Right atrium auricular region (tissue), 2 donors: ENCODE measurements around the gene MAN1B1. TPM values are rescaled to one million over a fixed set of nuclear protein-coding genes. Genes with fewer than 3 reads are reported as not detected.
"Not testable (repeated sequence)": the region's sequence is repeated elsewhere in the genome, so short reads cannot be mapped to it uniquely, and the experiment has no call there.

ENCODE experiments used
- DNase-seq: peaks from one replicate; pipeline ENCODE4 v3.0.0-alpha.2; 2019; ENCODE audit warnings: low spot score
- H3K27ac ChIP-seq, 2 donors: fragments of 200-600 bp; sonication (generic); 1 replicate in 1 of 2; 2 replicates in 1 of 2; pipeline ENCODE4 v1.5.1; 2016 to 2019
- H3K27me3 ChIP-seq, 2 donors: fragments of 200-600 bp; sonication (generic); one replicate each; pipeline versions ENCODE4 v1.5.1 to v1.6.0; 2017 to 2019
- H3K36me3 ChIP-seq: fragments of 200-600 bp; sonication (generic); one replicate; pipeline ENCODE4 v1.5.1; 2016
- H3K4me1 ChIP-seq, 2 donors: fragments of 200-600 bp; sonication (generic); one replicate each; pipeline versions ENCODE4 v1.5.1 to v1.6.0; 2017 to 2019
- H3K4me3 ChIP-seq, 2 donors: fragments of 200-600 bp; sonication (generic); 1 replicate in 1 of 2; 2 replicates in 1 of 2; pipeline ENCODE4 v1.5.1; 2017 to 2019; ENCODE audit warnings: mild to moderate bottlenecking in 1 of 2, moderate library complexity in 1 of 2
- H3K9me3 ChIP-seq, 2 donors: fragments of 200-600 bp; sonication (generic); one replicate each; pipeline ENCODE4 v1.5.1; 2019
- CTCF ChIP-seq, 2 donors: fragments of 200-600 bp; sonication (generic); IDR thresholded peaks; one replicate each; pipeline ENCODE4 v1.5.1; 2019; ENCODE audit warnings: antibody characterized with exemption in 2 of 2
- total RNA-seq, 2 donors: library from RNA; depleted of rRNA; stranded (reverse); fragments of >200 nt; gene quantifications; one replicate each; pipeline ENCODE4 v1.1.0, GENCODE V29; 2016

The MAN1B1 gene
- total RNA-seq, 2 donors from 2014 or later: 20.9 to 26.8 TPM

- Histone ChIP-seq H3K36me3 (peaks cover 6% of the 10 kb centered on the region), H3K4me1 (peaks cover 0 to 44% of the 10 kb centered on the region in 2 donors), H3K27ac (peak overlapping the region; percentile 82 to 97), H3K4me3 (no peak overlapping the region), H3K9me3 (no peaks in the 10 kb centered on the region), H3K27me3 (no peaks in the 10 kb centered on the region)
- DNase-seq: no peak
- no peak for TF ChIP-seq CTCF (IDR thresholded peaks at IDR 0.05)
Observed at GRCh38 chr9:137116728-137117127, 29.9 kb downstream of the MAN1B1 start.

GRCh38 chr9:137117269-137117731, 30.5 kb downstream of the MAN1B1 start:
- H3K9me3 ChIP-seq: no peaks in the 10 kb centered on the region
- H3K4me1 ChIP-seq: peaks cover 0 to 46% of the 10 kb centered on the region in 2 donors
- no peak overlapping the region for H3K4me3 ChIP-seq
- H3K27me3 ChIP-seq: no peaks in the 10 kb centered on the region
- peaks cover under 1% of the 10 kb centered on the region for H3K36me3 ChIP-seq
- no peak for TF ChIP-seq CTCF (IDR thresholded peaks at IDR 0.05)
- peak overlapping the region; percentile 82 to 97 for H3K27ac ChIP-seq
- no peak for DNase-seq

- H3K36me3 ChIP-seq, H3K27me3 ChIP-seq, H3K4me3 ChIP-seq, H3K9me3 ChIP-seq, DNase-seq: not testable (repeated sequence)
- Histone ChIP-seq H3K27ac (peak overlapping the region; percentile 82 to 97), H3K4me1 (peaks cover 0 to 45% of the 10 kb centered on the region in 2 donors)
Observed at GRCh38 chr9:137118092-137118603, 31.4 kb downstream of the MAN1B1 start.

- not testable (repeated sequence) for H3K4me3 ChIP-seq, H3K27ac ChIP-seq, H3K27me3 ChIP-seq, DNase-seq, H3K9me3 ChIP-seq, H3K36me3 ChIP-seq
- H3K4me1 ChIP-seq: peaks cover 0 to 20% of the 10 kb centered on the region in 2 donors
Observed at GRCh38 chr9:137121927-137122795, 35.4 kb downstream of the MAN1B1 start.

GRCh38 chr9:137122796-137123467, 36.1 kb downstream of the MAN1B1 start:
- H3K4me3 ChIP-seq, H3K9me3 ChIP-seq, H3K27ac ChIP-seq, H3K36me3 ChIP-seq, H3K27me3 ChIP-seq, DNase-seq: not testable (repeated sequence)
- H3K4me1 ChIP-seq: peaks cover 0 to 20% of the 10 kb centered on the region in 2 donors

- Histone ChIP-seq H3K27ac (no peak overlapping the region), H3K27me3 (no peaks in the 10 kb centered on the region), H3K36me3 (no peaks in the 10 kb centered on the region), H3K4me1 (peaks cover 0 to 23% of the 10 kb centered on the region in 2 donors), H3K9me3 (no peaks in the 10 kb centered on the region), H3K4me3 (no peak overlapping the region)
- no peak for DNase-seq
- TF ChIP-seq CTCF (IDR thresholded peaks at IDR 0.05): no peak
Observed at GRCh38 chr9:137123468-137123837, 36.7 kb downstream of the MAN1B1 start.

GRCh38 chr9:137123952-137124462, 37.2 kb downstream of the MAN1B1 start:
- not testable (repeated sequence) for H3K36me3 ChIP-seq, H3K27me3 ChIP-seq, H3K4me3 ChIP-seq, H3K9me3 ChIP-seq, H3K27ac ChIP-seq, DNase-seq
- peaks cover 0 to 28% of the 10 kb centered on the region in 2 donors for H3K4me1 ChIP-seq
